Skeletal muscle cell (primary cell): ENCODE data around the gene UBE2G1.

Experiments used
- DNase-seq: peaks from one replicate; pipeline ENCODE4 v3.0.0-alpha.2; 2010; ENCODE audit warnings: low read depth
- H3K4me3 ChIP-seq: 2 replicates; pipeline ENCODE4 v1.5.1; 2011; ENCODE audit warnings: low read depth, mild to moderate bottlenecking, control low read depth, low read length, moderate library complexity

Gene UBE2G1

GRCh38 chr17:4229627-4230541 lies 136.6 kb downstream of the UBE2G1 start:
- peak; percentile 97 for DNase-seq
- no peak overlapping the region for H3K4me3 ChIP-seq

GRCh38 chr17:4221899-4222659 lies 144.4 kb downstream of the UBE2G1 start:
- H3K4me3 ChIP-seq = no peak overlapping the region
- DNase-seq = no peak

- H3K4me3 ChIP-seq = no peak overlapping the region
- DNase-seq = no peak
These were observed 145.3 kb downstream of the UBE2G1 start for GRCh38 chr17:4221163-4221562.

DNA sequence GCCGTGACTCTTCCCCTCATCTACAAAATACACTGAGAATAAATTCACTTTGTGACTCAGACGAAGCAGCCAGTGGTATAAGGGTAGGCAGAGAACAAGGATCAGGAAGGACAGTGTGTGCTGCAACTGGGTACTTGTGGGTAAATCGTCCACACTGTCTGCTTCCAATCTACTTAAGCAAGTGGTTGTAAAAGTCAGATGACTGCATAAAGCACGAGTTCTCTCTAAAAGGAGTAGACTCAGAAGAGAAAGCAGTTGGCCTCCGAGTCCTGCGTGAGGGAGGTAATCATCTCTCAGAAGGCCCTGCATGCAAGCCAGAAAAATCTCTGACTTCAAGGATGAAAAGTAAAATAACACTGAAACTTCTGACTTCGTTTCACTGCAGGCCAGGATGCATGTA lies 145.8 kb downstream of the UBE2G1 start:
- H3K4me3 ChIP-seq = no peak overlapping the region
- DNase-seq = no peak
